HEK293 (cell line): ENCODE data around the gene GLRX5.
A peak's percentile ranks its signal among the peaks of the same experiment; 100 is the strongest.

Experiments
- CTCF ChIA-PET: fragments of 350-600 bp; formaldehyde crosslinking; extraction: SDS; loops from one replicate; lab custom pipeline; 2021; ENCODE audit warnings: antibody characterized with exemption; lab: Yijun Ruan, JAX
- POLR2A ChIA-PET: fragments of 300-600 bp; formaldehyde crosslinking; extraction: SDS; loops from one replicate; lab custom pipeline; 2020; ENCODE audit warnings: antibody characterized with exemption, inconsistent platforms; lab: Yijun Ruan, JAX
- H3K27ac ChIP-seq: fragments of 200-500 bp; sonication (Bioruptor generic); 2 replicates; pipeline ENCODE4 v1.5.1; 2014; ENCODE audit warnings: low read depth, low read length, control low read depth, inconsistent platforms; ENCODE audit errors: extremely low read depth
- H3K36me3 ChIP-seq, 2 experiments: fragments of 200-500 bp in 1 of 2; sonication (Bioruptor generic) in 1 of 2; 1 replicate in 1 of 2; 2 replicates in 1 of 2; pipeline ENCODE4 v1.5.1; 2014 to 2017; ENCODE audit warnings: inconsistent platforms in 2 of 2, low read length in 2 of 2; ENCODE audit not compliant: control insufficient read depth in 2 of 2, insufficient read depth in 1 of 2
- H3K4me1 ChIP-seq: fragments of 200-500 bp; sonication (Bioruptor generic); 2 replicates; pipeline ENCODE4 v1.5.1; 2014; ENCODE audit warnings: mild to moderate bottlenecking, low read length, inconsistent platforms; ENCODE audit not compliant: control insufficient read depth, insufficient read depth
- H3K4me3 ChIP-seq: 2 replicates; pipeline ENCODE4 v1.5.1; 2011; ENCODE audit warnings: low read depth, mild to moderate bottlenecking, control low read depth, low read length, moderate library complexity
- H3K9me3 ChIP-seq: fragments of 200-500 bp; sonication (Bioruptor generic); 2 replicates; pipeline ENCODE4 v1.5.1; 2014; ENCODE audit warnings: low read depth, low read length, inconsistent platforms; ENCODE audit not compliant: control insufficient read depth, insufficient read depth
- HOXA7 ChIP-seq: sonication (generic); formaldehyde crosslinking; IDR thresholded peaks from 2 replicates; pipeline ENCODE4 v1.8.1; 2022; ENCODE audit warnings: missing genetic modification reagents, borderline replicate concordance
- KLF1 ChIP-seq: fragments of 450-650 bp; formaldehyde crosslinking; IDR thresholded peaks from 2 replicates; pipeline ENCODE4 v1.5.1; 2016; ENCODE audit warnings: missing biosample characterization, missing genetic modification characterization
- KLF9 ChIP-seq: fragments of 450-650 bp; formaldehyde crosslinking; IDR thresholded peaks from 2 replicates; pipeline ENCODE4 v1.5.1; 2016; ENCODE audit warnings: missing biosample characterization, missing genetic modification characterization, low read depth
- SCRT1 ChIP-seq: fragments of 450-650 bp; formaldehyde crosslinking; IDR thresholded peaks from 2 replicates; pipeline ENCODE4 v1.5.1; 2016; ENCODE audit warnings: missing biosample characterization, missing genetic modification characterization, borderline replicate concordance
- ZIC2 ChIP-seq: fragments of 450-650 bp; formaldehyde crosslinking; IDR thresholded peaks from 2 replicates; pipeline ENCODE4 v1.5.1; 2016; ENCODE audit warnings: missing biosample characterization, missing genetic modification characterization
- ZNF112 ChIP-seq: fragments of 450-650 bp; formaldehyde crosslinking; IDR thresholded peaks from 2 replicates; pipeline ENCODE4 v1.5.0; 2017; ENCODE audit warnings: missing biosample characterization, missing genetic modification characterization
- ZNF114 ChIP-seq: fragments of 450-650 bp; formaldehyde crosslinking; IDR thresholded peaks from 2 replicates; pipeline ENCODE4 v1.5.0; 2017; ENCODE audit warnings: missing biosample characterization, missing genetic modification characterization
- ZNF16 ChIP-seq: fragments of 450-650 bp; formaldehyde crosslinking; IDR thresholded peaks from 2 replicates; pipeline ENCODE4 v1.5.1; 2016; ENCODE audit warnings: low read depth, missing biosample characterization, missing genetic modification characterization
- ZNF184 ChIP-seq: fragments of 450-650 bp; IDR thresholded peaks from 2 replicates; pipeline ENCODE4 v1.5.1; 2018; ENCODE audit warnings: missing biosample characterization, mild to moderate bottlenecking, missing genetic modification characterization
- ZNF24 ChIP-seq: fragments of 450-650 bp; formaldehyde crosslinking; IDR thresholded peaks from 2 replicates; pipeline ENCODE4 v1.5.1; 2016; ENCODE audit warnings: missing biosample characterization, missing genetic modification characterization
- ZNF324 ChIP-seq: fragments of 450-650 bp; formaldehyde crosslinking; IDR thresholded peaks from 2 replicates; pipeline ENCODE4 v1.5.1; 2016; ENCODE audit warnings: missing biosample characterization, missing genetic modification characterization
- ZNF416 ChIP-seq: fragments of 450-650 bp; formaldehyde crosslinking; IDR thresholded peaks from 2 replicates; pipeline ENCODE4 v1.5.1; 2016; ENCODE audit warnings: missing biosample characterization, missing genetic modification characterization
- ZNF426 ChIP-seq: fragments of 450-650 bp; formaldehyde crosslinking; IDR thresholded peaks from 2 replicates; pipeline ENCODE4 v1.5.1; 2017; ENCODE audit warnings: missing biosample characterization, missing genetic modification characterization, mild to moderate bottlenecking, inconsistent platforms, moderate library complexity
- ZNF529 ChIP-seq: fragments of 450-650 bp; formaldehyde crosslinking; IDR thresholded peaks from 2 replicates; pipeline ENCODE4 v1.5.1; 2017; ENCODE audit warnings: missing genetic modification characterization, missing biosample characterization; ENCODE audit not compliant: insufficient replicate concordance
- ZNF660 ChIP-seq: fragments of 450-650 bp; IDR thresholded peaks from 2 replicates; pipeline ENCODE4 v1.5.1; 2018; ENCODE audit warnings: missing biosample characterization, mild to moderate bottlenecking, missing genetic modification characterization
- TF ChIP-seq, protein P1 (sequence below): fragments of 450-650 bp; formaldehyde crosslinking; IDR thresholded peaks from 2 replicates; pipeline ENCODE4 v1.5.1; 2016; ENCODE audit warnings: missing biosample characterization, missing genetic modification characterization
- TF ChIP-seq, protein P2 (sequence below): fragments of 450-650 bp; formaldehyde crosslinking; IDR thresholded peaks from 2 replicates; pipeline ENCODE4 v1.5.1; 2016; ENCODE audit warnings: missing biosample characterization, missing genetic modification characterization
- TF ChIP-seq, protein P3 (sequence below): sonication (generic); formaldehyde crosslinking; IDR thresholded peaks from 2 replicates; pipeline ENCODE4 v1.8.1; 2022; ENCODE audit warnings: mild to moderate bottlenecking, moderate library complexity, missing genetic modification reagents
- TF ChIP-seq, protein P4 (sequence below): fragments of 450-650 bp; formaldehyde crosslinking; optimal IDR thresholded peaks from 2 replicates; pipeline ENCODE3; 2016; ENCODE audit warnings: missing biosample characterization, mild to moderate bottlenecking, missing genetic modification characterization

GLRX5 gene

DNA sequence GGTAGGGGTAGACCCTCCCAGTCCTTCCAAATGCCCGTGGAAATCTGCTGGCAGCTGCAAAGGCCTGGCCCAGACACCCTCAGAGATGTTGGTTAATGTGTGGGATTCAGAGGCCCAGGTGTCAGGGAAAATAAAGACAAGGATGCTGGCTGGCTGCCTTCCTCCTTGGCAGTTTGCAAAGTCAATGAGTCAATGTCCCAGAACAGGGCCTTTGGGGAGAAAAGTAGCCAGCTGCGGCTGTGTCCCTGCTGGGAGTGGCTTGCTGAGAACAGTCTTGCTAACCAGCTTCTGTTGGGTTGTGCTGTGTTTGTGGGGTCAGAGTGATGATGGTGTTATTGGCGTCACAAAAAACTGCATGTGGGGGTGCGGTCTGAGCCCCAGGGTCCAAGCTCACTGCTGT, 29.2 kb downstream of the GLRX5 start:
- Histone ChIP-seq H3K4me3 (no peak overlapping the region), H3K36me3 (no peaks in the 10 kb centered on the region), H3K4me1 (no peaks in the 10 kb centered on the region), H3K27ac (no peak overlapping the region), H3K9me3 (no peaks in the 10 kb centered on the region)
- ChIA-PET CTCF (interaction anchor here (0.6 to 6.9 kb wide), 4 partner anchors 100 to 535 kb away, joined by 3 to 117 read pairs (median 3); no protein-coding TSS in a partner anchor), POLR2A (no interaction called here)
- no peak for TF ChIP-seq ZNF112 (tag by site-specific recombination)
- TF ChIP-seq SCRT1, result no peak
- TF ChIP-seq ZNF660 (tag by site-specific recombination), result no peak
- TF ChIP-seq ZNF184 (tag by site-specific recombination), result no peak
- TF ChIP-seq ZIC2 (tag by site-specific recombination), result peak; percentile 43; the same call in 1 of the 2 replicates
- no peak for TF ChIP-seq ZNF114 (tag by site-specific recombination)

DNA sequence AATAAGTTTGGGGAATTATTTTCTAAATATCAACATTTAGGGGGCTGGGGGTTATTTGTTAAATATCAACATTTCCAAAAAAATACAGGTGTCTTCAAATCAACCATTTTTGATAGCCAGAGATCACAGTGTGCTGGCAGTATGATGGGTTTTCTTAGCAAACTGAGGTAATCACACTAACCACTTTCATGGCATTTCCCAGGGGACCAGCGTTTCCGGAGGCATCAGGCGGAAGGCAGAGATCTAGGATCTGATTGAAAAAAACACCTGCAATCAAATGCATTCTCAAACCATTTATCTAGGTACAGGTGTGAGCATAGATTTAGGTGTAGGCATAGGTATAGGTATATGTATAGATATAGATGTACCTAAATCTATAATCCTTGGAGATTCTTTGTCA, 34.6 kb downstream of the GLRX5 start:
- H3K4me3 ChIP-seq, result no peak overlapping the region
- POLR2A ChIA-PET, result no interaction called here
- H3K36me3 ChIP-seq, result no peaks in the 10 kb centered on the region
- no peaks in the 10 kb centered on the region for H3K9me3 ChIP-seq
- CTCF ChIA-PET, result interaction anchor here (1.4 kb wide), 1 partner anchor 10 kb away, joined by 4 read pairs; no protein-coding TSS in a partner anchor
- TF ChIP-seq ZNF426 (tag by site-specific recombination) (no peak), KLF9 (tag by site-specific recombination) (no peak), ZNF16 (tag by site-specific recombination) (no peak), ZNF24 (no peak), HOXA7 (CRISPR knock-in tag) (no peak), ZNF529 (tag by site-specific recombination) (no peak), ZNF114 (tag by site-specific recombination) (no peak), ZNF324 (tag by site-specific recombination) (no peak), KLF1 (no peak), ZNF416 (no peak)
- TF ChIP-seq, protein P1, sequence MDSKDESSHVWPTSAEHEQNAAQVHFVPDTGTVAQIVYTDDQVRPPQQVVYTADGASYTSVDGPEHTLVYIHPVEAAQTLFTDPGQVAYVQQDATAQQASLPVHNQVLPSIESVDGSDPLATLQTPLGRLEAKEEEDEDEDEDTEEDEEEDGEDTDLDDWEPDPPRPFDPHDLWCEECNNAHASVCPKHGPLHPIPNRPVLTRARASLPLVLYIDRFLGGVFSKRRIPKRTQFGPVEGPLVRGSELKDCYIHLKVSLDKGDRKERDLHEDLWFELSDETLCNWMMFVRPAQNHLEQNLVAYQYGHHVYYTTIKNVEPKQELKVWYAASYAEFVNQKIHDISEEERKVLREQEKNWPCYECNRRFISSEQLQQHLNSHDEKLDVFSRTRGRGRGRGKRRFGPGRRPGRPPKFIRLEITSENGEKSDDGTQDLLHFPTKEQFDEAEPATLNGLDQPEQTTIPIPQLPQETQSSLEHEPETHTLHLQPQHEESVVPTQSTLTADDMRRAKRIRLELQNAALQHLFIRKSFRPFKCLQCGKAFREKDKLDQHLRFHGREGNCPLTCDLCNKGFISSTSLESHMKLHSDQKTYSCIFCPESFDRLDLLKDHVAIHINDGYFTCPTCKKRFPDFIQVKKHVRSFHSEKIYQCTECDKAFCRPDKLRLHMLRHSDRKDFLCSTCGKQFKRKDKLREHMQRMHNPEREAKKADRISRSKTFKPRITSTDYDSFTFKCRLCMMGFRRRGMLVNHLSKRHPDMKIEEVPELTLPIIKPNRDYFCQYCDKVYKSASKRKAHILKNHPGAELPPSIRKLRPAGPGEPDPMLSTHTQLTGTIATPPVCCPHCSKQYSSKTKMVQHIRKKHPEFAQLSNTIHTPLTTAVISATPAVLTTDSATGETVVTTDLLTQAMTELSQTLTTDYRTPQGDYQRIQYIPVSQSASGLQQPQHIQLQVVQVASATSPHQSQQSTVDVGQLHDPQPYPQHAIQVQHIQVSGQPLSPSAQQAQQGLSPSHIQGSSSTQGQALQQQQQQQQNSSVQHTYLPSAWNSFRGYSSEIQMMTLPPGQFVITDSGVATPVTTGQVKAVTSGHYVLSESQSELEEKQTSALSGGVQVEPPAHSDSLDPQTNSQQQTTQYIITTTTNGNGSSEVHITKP, result no peak
- TF ChIP-seq, protein P2, sequence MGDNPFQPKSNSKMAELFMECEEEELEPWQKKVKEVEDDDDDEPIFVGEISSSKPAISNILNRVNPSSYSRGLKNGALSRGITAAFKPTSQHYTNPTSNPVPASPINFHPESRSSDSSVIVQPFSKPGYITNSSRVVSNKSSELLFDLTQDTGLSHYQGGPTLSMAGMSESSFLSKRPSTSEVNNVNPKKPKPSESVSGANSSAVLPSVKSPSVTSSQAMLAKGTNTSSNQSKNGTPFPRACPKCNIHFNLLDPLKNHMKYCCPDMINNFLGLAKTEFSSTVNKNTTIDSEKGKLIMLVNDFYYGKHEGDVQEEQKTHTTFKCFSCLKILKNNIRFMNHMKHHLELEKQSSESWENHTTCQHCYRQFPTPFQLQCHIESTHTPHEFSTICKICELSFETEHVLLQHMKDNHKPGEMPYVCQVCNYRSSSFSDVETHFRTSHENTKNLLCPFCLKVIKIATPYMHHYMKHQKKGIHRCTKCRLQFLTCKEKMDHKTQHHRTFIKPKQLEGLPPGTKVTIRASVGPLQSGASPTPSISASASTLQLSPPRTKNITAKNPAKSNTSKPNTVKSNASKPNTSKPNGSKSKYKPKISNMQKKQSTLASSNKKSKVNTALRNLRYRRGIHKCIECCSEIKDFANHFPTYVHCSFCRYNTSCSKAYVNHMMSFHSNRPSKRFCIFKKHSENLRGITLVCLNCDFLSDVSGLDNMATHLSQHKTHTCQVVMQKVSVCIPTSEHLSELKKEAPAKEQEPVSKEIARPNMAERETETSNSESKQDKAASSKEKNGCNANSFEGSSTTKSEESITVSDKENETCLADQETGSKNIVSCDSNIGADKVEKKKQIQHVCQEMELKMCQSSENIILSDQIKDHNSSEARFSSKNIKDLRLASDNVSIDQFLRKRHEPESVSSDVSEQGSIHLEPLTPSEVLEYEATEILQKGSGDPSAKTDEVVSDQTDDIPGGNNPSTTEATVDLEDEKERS (tag by site-specific recombination), result no peak
- TF ChIP-seq, protein P3, sequence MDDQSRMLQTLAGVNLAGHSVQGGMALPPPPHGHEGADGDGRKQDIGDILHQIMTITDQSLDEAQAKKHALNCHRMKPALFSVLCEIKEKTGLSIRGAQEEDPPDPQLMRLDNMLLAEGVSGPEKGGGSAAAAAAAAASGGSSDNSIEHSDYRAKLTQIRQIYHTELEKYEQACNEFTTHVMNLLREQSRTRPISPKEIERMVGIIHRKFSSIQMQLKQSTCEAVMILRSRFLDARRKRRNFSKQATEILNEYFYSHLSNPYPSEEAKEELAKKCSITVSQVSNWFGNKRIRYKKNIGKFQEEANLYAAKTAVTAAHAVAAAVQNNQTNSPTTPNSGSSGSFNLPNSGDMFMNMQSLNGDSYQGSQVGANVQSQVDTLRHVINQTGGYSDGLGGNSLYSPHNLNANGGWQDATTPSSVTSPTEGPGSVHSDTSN (CRISPR knock-in tag), result no peak
- TF ChIP-seq, protein P4, sequence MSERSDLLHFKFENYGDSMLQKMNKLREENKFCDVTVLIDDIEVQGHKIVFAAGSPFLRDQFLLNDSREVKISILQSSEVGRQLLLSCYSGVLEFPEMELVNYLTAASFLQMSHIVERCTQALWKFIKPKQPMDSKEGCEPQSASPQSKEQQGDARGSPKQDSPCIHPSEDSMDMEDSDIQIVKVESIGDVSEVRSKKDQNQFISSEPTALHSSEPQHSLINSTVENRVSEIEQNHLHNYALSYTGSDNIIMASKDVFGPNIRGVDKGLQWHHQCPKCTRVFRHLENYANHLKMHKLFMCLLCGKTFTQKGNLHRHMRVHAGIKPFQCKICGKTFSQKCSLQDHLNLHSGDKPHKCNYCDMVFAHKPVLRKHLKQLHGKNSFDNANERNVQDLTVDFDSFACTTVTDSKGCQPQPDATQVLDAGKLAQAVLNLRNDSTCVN, result no peak
- TF ChIP-seq, all 188 proteins: peak for 0
- H3K27ac ChIP-seq, result no peak overlapping the region
- H3K4me1 ChIP-seq, result no peaks in the 10 kb centered on the region
